Retinal pigment epithelial cell (primary cell): ENCODE measurements around the gene USP19.
A peak's percentile ranks its signal among the peaks of the same experiment; 100 is the strongest.

Experiments
- DNase-seq: peaks from one replicate; pipeline ENCODE4 v3.0.0-alpha.2; 2010; ENCODE audit warnings: low read depth
- H3K4me3 ChIP-seq: 2 replicates; pipeline ENCODE4 v1.5.1; 2011; ENCODE audit warnings: mild to moderate bottlenecking, low read length, control low read depth, moderate library complexity
- CTCF ChIP-seq: conservative IDR thresholded peaks from 2 replicates; pipeline ENCODE4 v1.5.1; 2011; ENCODE audit warnings: low read depth, low read length, control low read depth, inconsistent platforms

The USP19 gene

GRCh38 chr3:49161808-49162530 lies 41.3 kb upstream of the USP19 start:
- H3K4me3 ChIP-seq: no peak overlapping the region
- no peak for TF ChIP-seq CTCF
- no peak for DNase-seq

- H3K4me3 ChIP-seq: no peak overlapping the region
- DNase-seq: no peak
- TF ChIP-seq CTCF: no peak
Measured at GRCh38 chr3:49161197-49161596, 40.6 kb upstream of the USP19 start.

GRCh38 chr3:49158792-49159191 lies 38.2 kb upstream of the USP19 start:
- TF ChIP-seq CTCF: no peak
- DNase-seq: no peak
- no peak overlapping the region for H3K4me3 ChIP-seq

- H3K4me3 ChIP-seq: no peak overlapping the region
- peak; percentile 41 for TF ChIP-seq CTCF
- DNase-seq: no peak
Measured at GRCh38 chr3:49158103-49158709, 37.6 kb upstream of the USP19 start.

- no peak for TF ChIP-seq CTCF
- DNase-seq: no peak
- H3K4me3 ChIP-seq: no peak overlapping the region
Measured at GRCh38 chr3:49157289-49157688, 36.7 kb upstream of the USP19 start.

- H3K4me3 ChIP-seq: no peak overlapping the region
- no peak for DNase-seq
- no peak for TF ChIP-seq CTCF
Measured at GRCh38 chr3:49153349-49153912, 32.8 kb upstream of the USP19 start.

GRCh38 chr3:49151610-49152009 lies 31.0 kb upstream of the USP19 start:
- no peak for DNase-seq
- no peak for TF ChIP-seq CTCF
- no peak overlapping the region for H3K4me3 ChIP-seq
